PC-9 (cell line): ENCODE results near the gene PEAK1. TPM values are rescaled to one million over a fixed set of nuclear protein-coding genes. Genes with fewer than 3 reads are reported as not detected.

Experiments
- BruUV-seq: library from RNA; stranded (reverse); fragments of 400-500 nt; replicated peaks from 2 replicates; lab custom pipeline; 2021; lab: Mats Ljungman, UMichigan
- CTCF ChIA-PET: fragments of 300-600 bp; sonication (Branson Sonifier 250); formaldehyde crosslinking; loops from one replicate; lab custom pipeline; 2022; ENCODE audit warnings: antibody characterized with exemption; lab: Charles Lee
- POLR2A ChIA-PET: fragments of 300-600 bp; sonication (Branson Sonifier 250); formaldehyde crosslinking; loops from one replicate; lab custom pipeline; 2022; ENCODE audit warnings: antibody characterized with exemption; ENCODE audit not compliant: unreplicated experiment; lab: Charles Lee
- DNase-seq, 2 experiments: peaks; one replicate each; pipeline versions ENCODE4 v3.0.0 to v3.0.0-alpha.2; 2015 to 2022; ENCODE audit warnings: mixed read lengths in 1 of 2
- H2AFZ ChIP-seq: fragments of 200-600 bp; sonication (generic); 2 replicates; pipeline ENCODE4 v1.8.1; 2017; ENCODE audit warnings: antibody characterized with exemption
- H3F3A ChIP-seq: fragments of 200-600 bp; sonication (generic); 2 replicates; pipeline ENCODE4 v1.8.1; 2017; ENCODE audit warnings: antibody characterized with exemption, mild to moderate bottlenecking, low read depth; ENCODE audit not compliant: insufficient read depth
- H3K27ac ChIP-seq: fragments of 200-600 bp; sonication (generic); 2 replicates; pipeline ENCODE4 v1.6.1; 2016; ENCODE audit warnings: mixed run types
- H3K27me3 ChIP-seq: fragments of 200-600 bp; sonication (generic); 2 replicates; pipeline ENCODE4 v1.6.1; 2016; ENCODE audit warnings: low read depth, mixed run types; ENCODE audit not compliant: insufficient read depth
- H3K36me3 ChIP-seq: fragments of 200-600 bp; sonication (generic); 2 replicates; pipeline ENCODE4 v1.6.1; 2016; ENCODE audit warnings: low read depth, mixed run types
- H3K4me1 ChIP-seq: fragments of 200-600 bp; sonication (generic); replicated peaks from 2 replicates; pipeline ENCODE4 v1.6.1; 2016; ENCODE audit warnings: mixed run types; ENCODE audit not compliant: insufficient read depth
- H3K4me2 ChIP-seq: fragments of 200-600 bp; sonication (generic); 2 replicates; pipeline ENCODE4 v1.6.1; 2017; ENCODE audit warnings: mixed run types
- H3K4me3 ChIP-seq: fragments of 200-600 bp; sonication (generic); 2 replicates; pipeline ENCODE4 v1.6.1; 2016; ENCODE audit warnings: mixed run types
- H3K79me2 ChIP-seq: fragments of 200-600 bp; sonication (generic); 2 replicates; pipeline ENCODE4 v1.6.1; 2017; ENCODE audit warnings: low read depth, mixed run types
- H3K9me2 ChIP-seq: fragments of 200-600 bp; sonication (generic); 2 replicates; pipeline ENCODE4 v1.8.1; 2017; ENCODE audit warnings: mild to moderate bottlenecking; ENCODE audit not compliant: insufficient read depth
- H3K9me3 ChIP-seq: fragments of 200-600 bp; sonication (generic); 2 replicates; pipeline ENCODE4 v1.8.1; 2016; ENCODE audit warnings: low read depth; ENCODE audit not compliant: insufficient read depth
- H4K20me1 ChIP-seq: fragments of 200-600 bp; sonication (generic); 2 replicates; pipeline ENCODE4 v1.8.1; 2017; ENCODE audit not compliant: insufficient read depth
- EZH2 ChIP-seq: fragments of 200-600 bp; sonication (generic); IDR thresholded peaks from 2 replicates; pipeline ENCODE4 v1.8.0; 2017; ENCODE audit warnings: antibody characterized with exemption, low read depth
- intact Hi-C: fragments of 100-400 bp; cut with micrococcal nuclease; formaldehyde crosslinking; loops from one replicate; pipeline ENCODE4 v1.10.0; 2022; ENCODE audit not compliant: unreplicated experiment
- total RNA-seq: library from RNA; stranded (reverse); gene quantifications from 2 replicates; pipeline ENCODE4 v1.2.3, GENCODE V29; 2021
- TF ChIP-seq, protein P1 (sequence below): fragments of 200-600 bp; sonication (generic); conservative IDR thresholded peaks from 2 replicates; pipeline ENCODE4 v1.6.1; 2017; ENCODE audit warnings: mixed run types, antibody characterized with exemption, mild to moderate bottlenecking, moderate library complexity

Gene PEAK1
- total RNA-seq, 1 experiment from 2014 or later = 20.7 TPM

DNA sequence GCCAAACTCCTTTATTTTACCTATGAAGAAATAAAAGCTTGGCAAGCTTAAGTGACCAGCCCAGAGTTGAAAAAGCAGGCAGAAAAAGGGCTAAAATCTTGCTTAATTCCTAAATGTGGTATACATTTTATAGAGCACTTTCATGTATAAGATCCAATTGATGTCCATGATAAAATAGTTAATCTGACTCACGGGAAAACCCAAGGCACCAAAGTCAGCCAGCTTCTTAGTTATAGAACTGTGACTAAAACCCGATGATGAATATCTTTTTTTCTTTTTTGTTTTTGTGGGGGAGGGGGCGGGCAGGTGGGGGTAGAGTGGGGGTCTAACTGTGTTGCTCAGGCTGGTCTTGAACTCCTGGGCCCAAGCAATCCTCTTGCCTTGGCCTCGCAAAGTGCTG lies 71.4 kb downstream of the PEAK1 start:
- no peak overlapping the region for H3K4me2 ChIP-seq
- no peaks in the 10 kb centered on the region for H3K9me3 ChIP-seq
- H3K4me1 ChIP-seq = no peaks in the 10 kb centered on the region
- H3K79me2 ChIP-seq = no peaks in the 10 kb centered on the region
- H3K4me3 ChIP-seq = no peak overlapping the region
- CTCF ChIA-PET = no interaction called here
- no peak overlapping the region for H3K27ac ChIP-seq
- no peak overlapping the region for H2AFZ ChIP-seq
- no peaks in the 10 kb centered on the region; the same call in 1 of the 2 replicates for H3K9me2 ChIP-seq
- H4K20me1 ChIP-seq = no peaks in the 10 kb centered on the region
- no peak for DNase-seq
- no peaks in the 10 kb centered on the region for H3K36me3 ChIP-seq
- no peaks in the 10 kb centered on the region for H3K27me3 ChIP-seq
- POLR2A ChIA-PET = no interaction called here
- no peaks in the 10 kb centered on the region for H3F3A ChIP-seq
- TF ChIP-seq, protein P1, sequence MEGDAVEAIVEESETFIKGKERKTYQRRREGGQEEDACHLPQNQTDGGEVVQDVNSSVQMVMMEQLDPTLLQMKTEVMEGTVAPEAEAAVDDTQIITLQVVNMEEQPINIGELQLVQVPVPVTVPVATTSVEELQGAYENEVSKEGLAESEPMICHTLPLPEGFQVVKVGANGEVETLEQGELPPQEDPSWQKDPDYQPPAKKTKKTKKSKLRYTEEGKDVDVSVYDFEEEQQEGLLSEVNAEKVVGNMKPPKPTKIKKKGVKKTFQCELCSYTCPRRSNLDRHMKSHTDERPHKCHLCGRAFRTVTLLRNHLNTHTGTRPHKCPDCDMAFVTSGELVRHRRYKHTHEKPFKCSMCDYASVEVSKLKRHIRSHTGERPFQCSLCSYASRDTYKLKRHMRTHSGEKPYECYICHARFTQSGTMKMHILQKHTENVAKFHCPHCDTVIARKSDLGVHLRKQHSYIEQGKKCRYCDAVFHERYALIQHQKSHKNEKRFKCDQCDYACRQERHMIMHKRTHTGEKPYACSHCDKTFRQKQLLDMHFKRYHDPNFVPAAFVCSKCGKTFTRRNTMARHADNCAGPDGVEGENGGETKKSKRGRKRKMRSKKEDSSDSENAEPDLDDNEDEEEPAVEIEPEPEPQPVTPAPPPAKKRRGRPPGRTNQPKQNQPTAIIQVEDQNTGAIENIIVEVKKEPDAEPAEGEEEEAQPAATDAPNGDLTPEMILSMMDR = no peak
- TF ChIP-seq EZH2 = no peak
- no TSS peak for BruUV-seq
- intact Hi-C loops = no loop called here

- no TSS peak for BruUV-seq
- Histone ChIP-seq H3K36me3 (no peaks in the 10 kb centered on the region), H3K9me3 (no peaks in the 10 kb centered on the region), H3K79me2 (no peaks in the 10 kb centered on the region), H3K4me2 (no peak overlapping the region), H3K4me1 (no peaks in the 10 kb centered on the region), H3F3A (no peaks in the 10 kb centered on the region), H3K27me3 (no peaks in the 10 kb centered on the region), H3K27ac (no peak overlapping the region), H2AFZ (no peak overlapping the region), H3K4me3 (no peak overlapping the region), H3K9me2 (no peaks in the 10 kb centered on the region; the same call in 1 of the 2 replicates), H4K20me1 (no peaks in the 10 kb centered on the region)
- no peak for DNase-seq
- TF ChIP-seq, protein P1 = no peak
- no peak for TF ChIP-seq EZH2
- POLR2A ChIA-PET = no interaction called here
- intact Hi-C loops = no loop called here
- CTCF ChIA-PET = no interaction called here
These were observed 72.7 kb downstream of the PEAK1 start for GRCh38 chr15:77347197-77347596.

DNA sequence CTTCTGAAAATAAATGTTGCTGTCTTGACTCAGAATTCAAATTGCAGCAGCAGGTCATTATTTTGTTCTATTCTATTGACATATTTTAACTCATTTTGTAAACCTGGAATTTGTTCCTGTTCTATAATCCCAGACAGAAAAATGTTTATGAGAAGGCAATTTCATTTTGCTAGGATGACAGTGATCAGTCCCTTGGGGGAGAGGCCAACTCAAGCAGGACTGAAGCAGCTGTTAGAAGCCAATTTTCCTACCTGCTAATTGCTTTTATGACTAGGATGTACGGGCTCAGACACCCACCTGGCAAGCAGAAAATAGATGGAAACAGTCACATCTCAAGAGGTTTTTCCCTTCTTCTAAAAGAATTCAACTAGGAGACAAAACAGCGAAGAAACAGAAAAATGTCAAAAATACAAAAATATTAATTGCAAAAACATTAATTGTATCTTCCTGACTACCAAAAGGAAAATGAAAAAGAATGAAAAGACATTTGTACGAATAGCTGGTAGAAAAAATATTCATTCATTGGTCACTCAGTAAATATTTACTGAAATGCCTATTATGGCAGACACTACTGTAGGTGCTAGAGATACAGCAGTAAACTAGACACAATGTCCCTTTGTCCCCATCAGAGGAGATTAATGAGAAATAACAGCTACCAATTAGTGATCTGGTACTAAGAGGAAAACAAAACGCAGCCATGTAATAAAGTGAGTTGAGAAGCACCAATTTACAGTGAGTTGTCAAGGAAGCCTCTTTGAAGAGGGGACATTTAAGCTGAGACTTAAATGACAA lies 73.5 kb downstream of the PEAK1 start:
- TF ChIP-seq, protein P1 = no peak
- TF ChIP-seq EZH2 = no peak
- BruUV-seq = no TSS peak
- no peaks in the 10 kb centered on the region for H3K4me1 ChIP-seq
- no peaks in the 10 kb centered on the region for H4K20me1 ChIP-seq
- ChIA-PET CTCF (no interaction called here), POLR2A (no interaction called here)
- no peaks in the 10 kb centered on the region for H3K79me2 ChIP-seq
- no peak overlapping the region for H3K4me3 ChIP-seq
- no peak overlapping the region for H3K27ac ChIP-seq
- H3F3A ChIP-seq = no peaks in the 10 kb centered on the region
- H3K9me2 ChIP-seq = no peaks in the 10 kb centered on the region; the same call in 1 of the 2 replicates
- no peaks in the 10 kb centered on the region for H3K36me3 ChIP-seq
- intact Hi-C loops = no loop called here
- no peak for DNase-seq
- H3K9me3 ChIP-seq = peaks cover 2% of the 10 kb centered on the region; the same call in 1 of the 2 replicates
- no peak overlapping the region for H3K4me2 ChIP-seq
- H2AFZ ChIP-seq = no peak overlapping the region
- H3K27me3 ChIP-seq = no peaks in the 10 kb centered on the region
